K562 (cell line): ENCODE measurements around the gene DTYMK. TPM values are rescaled to one million over a fixed set of nuclear protein-coding genes. Genes with fewer than 3 reads are reported as not detected.

Experiments
- COPS2 ChIP-seq: fragments of 450-650 bp; conservative IDR thresholded peaks from 2 replicates; pipeline ENCODE4 v1.6.1; 2016; ENCODE audit warnings: mild to moderate bottlenecking, moderate library complexity
- GABPA ChIP-seq: fragments of 200-800 bp; sonication (Bioruptor generic); conservative IDR thresholded peaks from 2 replicates; pipeline ENCODE4 v1.6.1; 2016; ENCODE audit warnings: low read depth, missing genetic modification characterization, missing compliant biosample characterization
- HEY1 ChIP-seq: fragments of 250-450 bp; sonication (Bioruptor Pico); IDR thresholded peaks from 2 replicates; pipeline ENCODE4 v1.5.0; 2020; ENCODE audit warnings: mild to moderate bottlenecking, moderate library complexity, borderline replicate concordance
- HLTF ChIP-seq: fragments of 450-650 bp; IDR thresholded peaks from 2 replicates; pipeline ENCODE4 v1.6.1; 2016
- SMARCA4 ChIP-seq: fragments of 450-650 bp; IDR thresholded peaks from 2 replicates; pipeline ENCODE4 v1.6.1; 2016
- TOE1 ChIP-seq, 2 experiments: fragments of 450-650 bp in 1 of 2; sonication (generic) in 1 of 2; formaldehyde crosslinking in 1 of 2; IDR thresholded peaks; 2 replicates each; pipeline versions ENCODE4 v1.7.1 to v1.8.0; 2016 to 2022; ENCODE audit warnings: borderline replicate concordance in 2 of 2, mild to moderate bottlenecking in 2 of 2, antibody characterized with exemption in 1 of 2, inconsistent platforms in 1 of 2, low read depth in 1 of 2, missing genetic modification reagents in 1 of 2, moderate library complexity in 1 of 2
- U2AF2 ChIP-seq: fragments of 200-400 bp; formaldehyde crosslinking; optimal IDR thresholded peaks from 2 replicates; pipeline ENCODE3; 2017; ENCODE audit warnings: low read depth, mild to moderate bottlenecking, low read length
- YY1 ChIP-seq, 3 experiments: IDR thresholded peaks; 2 replicates each; pipeline ENCODE4 v1.6.1; 2011; ENCODE audit warnings: low read length in 2 of 3, mild to moderate bottlenecking in 2 of 3, moderate library complexity in 2 of 3, borderline replicate concordance in 1 of 3, control low read depth in 1 of 3, low read depth in 1 of 3; ENCODE audit not compliant: insufficient read depth in 3 of 3, insufficient replicate concordance in 2 of 3, control insufficient read depth in 1 of 3, insufficient read length in 1 of 3; ENCODE audit errors: extremely low read depth in 1 of 3
- polyA plus RNA-seq, 8 experiments: library from polyadenylated mRNA; depleted of rRNA in 4 of 8; stranded (reverse) in 5 of 8; unstranded in 3 of 8; fragments of >200 nt; fragmentation: Nextera tagmentation in 2 of 8; fragmentation: Illumina TruSeq in 1 of 8; extraction: Ambion mirVana in 2 of 8; extraction: Trizol in 1 of 8; gene quantifications; 2 replicates each; pipeline versions ENCODE4 v1.2.1 to v1.2.3, GENCODE V29; 2011 to 2014; ENCODE audit warnings: inconsistent platforms in 1 of 8, missing spikeins in 1 of 8
- total RNA-seq, 7 experiments: library from RNA; depleted of rRNA in 6 of 7; stranded (reverse); fragments of >200 nt in 6 of 7; fragmentation: Illumina TruSeq in 2 of 7; extraction: Trizol in 2 of 7; gene quantifications; 2 replicates each; pipeline versions ENCODE4 v1.2.1 to v1.2.3, GENCODE V29; 2011 to 2021; ENCODE audit warnings: low replicate concordance in 1 of 7
- TF ChIP-seq, protein P1 (sequence below): fragments of 250-450 bp; sonication (Bioruptor Pico); IDR thresholded peaks from 2 replicates; pipeline ENCODE4 v1.8.0; 2021; ENCODE audit warnings: moderate library complexity, mild to moderate bottlenecking, inconsistent platforms
- TF ChIP-seq, protein P2 (sequence below): fragments of 250-450 bp; sonication (Bioruptor Pico); IDR thresholded peaks from 2 replicates; pipeline ENCODE4 v1.5.0; 2020; ENCODE audit warnings: mild to moderate bottlenecking
- TF ChIP-seq, protein P3 (sequence below): fragments of 250-450 bp; sonication (Bioruptor Pico); IDR thresholded peaks from 2 replicates; pipeline ENCODE4 v1.4.0; 2020; ENCODE audit warnings: borderline replicate concordance
- TF ChIP-seq, protein P4 (sequence below): IDR thresholded peaks from 3 replicates; pipeline ENCODE4 v1.6.1; 2011; ENCODE audit warnings: borderline replicate concordance, mild to moderate bottlenecking; ENCODE audit not compliant: insufficient read length, insufficient read depth
- TF ChIP-seq, protein P5 (sequence below), 2 experiments: IDR thresholded peaks in 1 of 2; conservative IDR thresholded peaks in 1 of 2; 2 replicates each; pipeline ENCODE4 v1.6.1; 2016; ENCODE audit warnings: low read depth in 2 of 2, mild to moderate bottlenecking in 1 of 2, missing compliant biosample characterization in 1 of 2, missing genetic modification characterization in 1 of 2, moderate library complexity in 1 of 2

The DTYMK gene
- total and polyA plus RNA-seq, 9 of the 15 experiments (the other 6 are each of a cell fraction or from before 2014, with no cell fraction given): 8.2 to 85.0 (median 47.9) TPM

DNA sequence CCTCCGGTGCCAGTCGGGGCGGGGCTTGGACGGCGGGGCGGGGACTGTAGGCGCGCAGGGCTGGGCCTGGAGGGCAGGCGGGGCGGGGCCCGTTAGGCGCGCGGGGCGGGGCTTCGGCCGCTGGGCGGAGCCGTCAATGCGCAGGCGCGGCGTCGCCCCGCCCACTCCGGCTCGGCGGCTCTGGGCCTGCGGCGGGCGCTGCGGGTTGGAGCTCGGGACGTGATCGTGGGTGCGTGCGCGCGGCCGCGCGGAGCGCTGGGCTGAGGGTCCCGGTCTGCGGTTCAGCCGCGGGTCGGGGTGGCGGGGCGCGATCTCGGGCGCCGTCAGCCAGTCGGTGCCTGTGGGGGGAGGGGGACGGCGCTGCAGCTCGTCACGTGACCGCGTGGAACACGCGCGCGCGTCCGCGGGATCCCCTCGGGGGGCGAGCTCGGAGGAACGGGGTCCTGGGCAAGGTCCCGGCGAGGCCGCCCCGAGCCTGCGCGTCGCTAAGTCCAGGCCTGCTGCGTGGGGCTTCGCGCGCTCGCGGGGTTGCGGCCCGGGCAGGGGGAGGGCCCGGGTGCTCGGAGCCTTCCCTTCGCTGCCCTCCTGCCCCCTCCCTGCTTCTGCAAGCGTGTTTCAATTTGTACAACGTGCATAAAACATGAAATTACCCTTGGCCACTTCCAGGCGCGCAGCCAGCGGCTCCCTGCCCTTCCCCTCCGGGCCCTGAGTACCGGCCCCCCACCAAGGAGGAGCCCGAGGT lies 48.0 kb upstream of the DTYMK start, which contains the start of gene D2HGDH (continued):
- TF ChIP-seq, protein P1, sequence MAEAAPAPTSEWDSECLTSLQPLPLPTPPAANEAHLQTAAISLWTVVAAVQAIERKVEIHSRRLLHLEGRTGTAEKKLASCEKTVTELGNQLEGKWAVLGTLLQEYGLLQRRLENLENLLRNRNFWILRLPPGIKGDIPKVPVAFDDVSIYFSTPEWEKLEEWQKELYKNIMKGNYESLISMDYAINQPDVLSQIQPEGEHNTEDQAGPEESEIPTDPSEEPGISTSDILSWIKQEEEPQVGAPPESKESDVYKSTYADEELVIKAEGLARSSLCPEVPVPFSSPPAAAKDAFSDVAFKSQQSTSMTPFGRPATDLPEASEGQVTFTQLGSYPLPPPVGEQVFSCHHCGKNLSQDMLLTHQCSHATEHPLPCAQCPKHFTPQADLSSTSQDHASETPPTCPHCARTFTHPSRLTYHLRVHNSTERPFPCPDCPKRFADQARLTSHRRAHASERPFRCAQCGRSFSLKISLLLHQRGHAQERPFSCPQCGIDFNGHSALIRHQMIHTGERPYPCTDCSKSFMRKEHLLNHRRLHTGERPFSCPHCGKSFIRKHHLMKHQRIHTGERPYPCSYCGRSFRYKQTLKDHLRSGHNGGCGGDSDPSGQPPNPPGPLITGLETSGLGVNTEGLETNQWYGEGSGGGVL: no peak
- TF ChIP-seq GABPA (tag) (no peak; the same call in 1 of the 2 replicates), TOE1 (IDR thresholded peaks at IDR 0.05; ENCODE audit: borderline replicate concordance) (peak; percentile 91; the same call in 1 of the 2 replicates), TOE1 (CRISPR knock-in tag; IDR thresholded peaks at IDR 0.05; ENCODE audit: borderline replicate concordance, low read depth) (no peak), HEY1 (no peak), U2AF2 (no peak), SMARCA4 (no peak), COPS2 (no peak), YY1 (IDR thresholded peaks at IDR 0.05; ENCODE audit: borderline replicate concordance in 1 of 3, control insufficient read depth in 1 of 3, extremely low read depth in 1 of 3, insufficient read depth in 3 of 3, insufficient read length in 1 of 3, insufficient replicate concordance in 2 of 3, low read depth in 1 of 3, low read length in 2 of 3) (peak in 1 of 3 experiments; percentile 27), HLTF (no peak)
- TF ChIP-seq, protein P2, sequence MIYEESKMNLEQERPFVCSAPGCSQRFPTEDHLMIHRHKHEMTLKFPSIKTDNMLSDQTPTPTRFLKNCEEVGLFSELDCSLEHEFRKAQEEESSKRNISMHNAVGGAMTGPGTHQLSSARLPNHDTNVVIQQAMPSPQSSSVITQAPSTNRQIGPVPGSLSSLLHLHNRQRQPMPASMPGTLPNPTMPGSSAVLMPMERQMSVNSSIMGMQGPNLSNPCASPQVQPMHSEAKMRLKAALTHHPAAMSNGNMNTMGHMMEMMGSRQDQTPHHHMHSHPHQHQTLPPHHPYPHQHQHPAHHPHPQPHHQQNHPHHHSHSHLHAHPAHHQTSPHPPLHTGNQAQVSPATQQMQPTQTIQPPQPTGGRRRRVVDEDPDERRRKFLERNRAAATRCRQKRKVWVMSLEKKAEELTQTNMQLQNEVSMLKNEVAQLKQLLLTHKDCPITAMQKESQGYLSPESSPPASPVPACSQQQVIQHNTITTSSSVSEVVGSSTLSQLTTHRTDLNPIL (CRISPR knock-in tag): no peak
- TF ChIP-seq, protein P3, sequence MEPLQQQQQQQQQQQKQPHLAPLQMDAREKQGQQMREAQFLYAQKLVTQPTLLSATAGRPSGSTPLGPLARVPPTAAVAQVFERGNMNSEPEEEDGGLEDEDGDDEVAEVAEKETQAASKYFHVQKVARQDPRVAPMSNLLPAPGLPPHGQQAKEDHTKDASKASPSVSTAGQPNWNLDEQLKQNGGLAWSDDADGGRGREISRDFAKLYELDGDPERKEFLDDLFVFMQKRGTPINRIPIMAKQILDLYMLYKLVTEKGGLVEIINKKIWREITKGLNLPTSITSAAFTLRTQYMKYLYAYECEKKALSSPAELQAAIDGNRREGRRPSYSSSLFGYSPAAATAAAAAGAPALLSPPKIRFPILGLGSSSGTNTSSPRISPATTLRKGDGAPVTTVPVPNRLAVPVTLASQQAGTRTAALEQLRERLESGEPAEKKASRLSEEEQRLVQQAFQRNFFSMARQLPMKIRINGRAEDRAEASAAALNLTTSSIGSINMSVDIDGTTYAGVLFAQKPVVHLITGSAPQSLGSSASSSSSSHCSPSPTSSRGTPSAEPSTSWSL (CRISPR knock-in tag): 0 out of 2 replicates have a peak, but pooled peaks have one; percentile 15
- TF ChIP-seq, protein P4, sequence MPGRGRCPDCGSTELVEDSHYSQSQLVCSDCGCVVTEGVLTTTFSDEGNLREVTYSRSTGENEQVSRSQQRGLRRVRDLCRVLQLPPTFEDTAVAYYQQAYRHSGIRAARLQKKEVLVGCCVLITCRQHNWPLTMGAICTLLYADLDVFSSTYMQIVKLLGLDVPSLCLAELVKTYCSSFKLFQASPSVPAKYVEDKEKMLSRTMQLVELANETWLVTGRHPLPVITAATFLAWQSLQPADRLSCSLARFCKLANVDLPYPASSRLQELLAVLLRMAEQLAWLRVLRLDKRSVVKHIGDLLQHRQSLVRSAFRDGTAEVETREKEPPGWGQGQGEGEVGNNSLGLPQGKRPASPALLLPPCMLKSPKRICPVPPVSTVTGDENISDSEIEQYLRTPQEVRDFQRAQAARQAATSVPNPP: no peak
- TF ChIP-seq, protein P5, sequence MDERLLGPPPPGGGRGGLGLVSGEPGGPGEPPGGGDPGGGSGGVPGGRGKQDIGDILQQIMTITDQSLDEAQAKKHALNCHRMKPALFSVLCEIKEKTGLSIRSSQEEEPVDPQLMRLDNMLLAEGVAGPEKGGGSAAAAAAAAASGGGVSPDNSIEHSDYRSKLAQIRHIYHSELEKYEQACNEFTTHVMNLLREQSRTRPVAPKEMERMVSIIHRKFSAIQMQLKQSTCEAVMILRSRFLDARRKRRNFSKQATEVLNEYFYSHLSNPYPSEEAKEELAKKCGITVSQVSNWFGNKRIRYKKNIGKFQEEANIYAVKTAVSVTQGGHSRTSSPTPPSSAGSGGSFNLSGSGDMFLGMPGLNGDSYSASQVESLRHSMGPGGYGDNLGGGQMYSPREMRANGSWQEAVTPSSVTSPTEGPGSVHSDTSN (CRISPR knock-in tag; IDR thresholded peaks at IDR 0.05; ENCODE audit: low read depth): no peak
- TF ChIP-seq, protein P5 (tag; conservative IDR thresholded peaks at IDR 0.05; ENCODE audit: low read depth): no peak
